GM12801 (cell line): ENCODE results near the gene RASA3.

Source experiments
- CTCF ChIP-seq: IDR thresholded peaks from one replicate; pipeline ENCODE4 v1.5.1; 2011; ENCODE audit warnings: control low read depth; ENCODE audit not compliant: insufficient read length; ENCODE audit errors: extremely low read depth

Gene RASA3

DNA sequence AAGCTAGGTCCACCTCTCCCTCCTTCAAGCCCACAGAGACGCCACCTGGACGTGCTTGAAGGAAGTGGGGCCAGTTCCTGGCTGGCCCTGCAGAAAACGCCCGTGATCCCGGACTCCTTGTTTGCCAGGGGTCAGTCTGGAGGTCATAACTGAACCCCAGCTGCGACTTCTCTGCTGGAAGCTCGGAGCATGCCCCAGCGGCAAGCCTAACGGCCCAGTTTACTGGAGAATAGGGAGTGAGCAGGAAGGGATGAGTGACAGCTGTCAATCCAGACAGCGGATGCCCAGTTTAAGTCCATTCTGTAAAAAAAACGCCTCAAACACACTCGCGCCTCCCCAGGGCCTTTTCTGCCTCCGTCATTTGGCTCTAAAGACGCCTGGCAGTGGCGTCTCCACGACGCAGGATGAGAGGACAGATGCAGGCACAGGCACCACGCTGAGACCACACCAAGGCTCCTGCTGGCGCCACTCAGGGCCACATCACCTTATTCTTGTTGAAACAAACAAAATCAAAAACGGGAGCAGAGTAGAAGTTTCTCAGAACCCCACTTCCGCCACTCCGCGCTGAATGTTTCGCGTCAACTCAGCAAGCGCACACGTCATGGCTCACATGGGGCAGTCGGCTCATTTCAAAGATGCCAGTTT, 57.6 kb downstream of the RASA3 start:
- no peak for TF ChIP-seq CTCF

GRCh38 chr13:114073881-114074612, 58.4 kb downstream of the RASA3 start:
- TF ChIP-seq CTCF, result no peak

DNA sequence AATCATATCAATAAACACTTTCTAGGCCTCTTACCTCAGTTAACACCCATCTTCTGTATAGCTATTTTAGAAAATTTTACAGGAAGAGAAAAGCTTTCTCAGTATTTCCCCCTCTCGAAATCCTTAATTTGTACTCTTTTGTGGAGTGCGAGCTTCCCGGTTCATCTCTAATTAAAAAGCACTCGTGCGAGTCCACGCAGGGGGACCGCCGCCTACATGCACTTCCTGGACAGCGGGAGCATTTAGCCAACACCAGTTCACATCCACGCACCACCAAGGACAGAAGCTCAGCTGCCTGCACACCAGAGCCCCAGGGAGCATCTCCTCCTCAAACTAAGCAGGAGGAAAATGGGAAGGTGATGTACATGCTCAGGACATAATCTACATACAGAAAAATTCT, 60.0 kb downstream of the RASA3 start:
- no peak for TF ChIP-seq CTCF

DNA sequence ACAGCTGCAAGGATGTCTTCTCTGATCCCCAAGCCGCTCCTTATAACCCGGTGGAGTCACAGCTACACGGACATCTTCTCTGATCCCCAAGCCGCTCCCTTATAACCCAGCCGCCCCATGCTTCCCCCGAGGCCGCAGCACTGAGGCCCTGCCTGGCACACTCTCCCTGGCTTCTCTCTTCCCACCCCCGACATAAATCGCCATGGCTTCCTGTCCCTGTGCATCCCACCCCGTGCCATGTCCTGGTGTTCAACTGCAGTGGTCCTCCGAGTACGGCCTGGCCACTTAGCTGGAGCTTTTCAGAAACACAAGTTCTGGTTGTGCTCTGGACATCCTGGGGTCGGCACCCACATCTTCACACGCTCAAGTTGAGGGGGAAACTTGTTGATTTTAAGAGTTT, 60.4 kb downstream of the RASA3 start:
- TF ChIP-seq CTCF, result no peak

DNA sequence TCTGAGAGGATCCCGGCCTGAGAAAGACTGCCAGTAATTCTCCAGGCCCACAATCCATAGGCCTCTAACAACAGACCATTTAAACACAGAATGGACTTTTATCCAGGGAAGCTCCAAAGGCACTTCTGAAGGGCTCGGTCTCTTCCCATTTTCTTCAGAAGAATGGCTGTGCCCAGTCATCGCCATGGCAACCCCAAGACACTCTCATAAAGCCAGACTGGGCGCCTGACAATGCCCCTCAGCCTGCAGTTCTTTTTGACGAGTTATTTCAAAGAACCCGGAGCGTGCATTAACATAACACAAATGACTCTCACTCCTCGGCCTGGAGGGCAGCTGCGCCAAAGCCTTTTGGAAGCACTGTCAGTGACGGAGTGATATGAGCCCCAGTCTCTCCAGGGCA, 61.0 kb downstream of the RASA3 start:
- no peak for TF ChIP-seq CTCF

- no peak for TF ChIP-seq CTCF
Measured at GRCh38 chr13:114070098-114070799, 62.2 kb downstream of the RASA3 start.

DNA sequence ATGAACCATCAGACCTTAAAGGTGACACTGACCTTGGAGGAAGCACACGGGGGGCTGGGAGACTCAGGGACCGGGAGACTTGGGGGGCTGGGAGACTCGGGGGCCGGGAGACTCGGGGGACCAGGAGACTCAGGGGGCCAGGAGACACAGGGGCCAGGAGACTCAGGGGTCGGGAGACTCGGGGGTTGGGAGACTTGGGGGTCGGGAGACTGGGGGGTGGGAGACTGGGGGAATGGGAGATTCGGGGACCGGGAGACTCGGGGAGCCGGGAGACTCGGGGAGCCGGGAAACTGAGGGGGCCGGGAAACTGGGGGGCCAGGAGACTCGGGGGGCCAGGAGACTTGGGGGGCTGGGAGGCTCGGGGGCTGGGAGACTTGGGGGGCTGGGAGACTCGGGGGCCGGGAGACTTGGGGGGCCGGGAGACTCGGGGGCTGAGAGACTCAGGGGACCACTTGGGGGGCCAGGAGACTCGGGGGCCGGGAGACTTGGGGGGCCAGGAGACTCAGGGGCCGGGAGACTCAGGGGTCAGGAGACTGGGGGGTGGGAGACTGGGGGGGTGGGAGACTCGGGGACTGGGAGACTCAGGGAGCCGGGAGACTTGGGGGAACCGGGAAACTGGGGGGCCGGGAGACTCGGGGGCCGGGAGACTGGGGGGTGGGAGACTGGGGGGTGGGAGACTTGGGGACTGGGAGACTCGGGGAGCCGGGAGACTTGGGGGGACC, 62.9 kb downstream of the RASA3 start:
- TF ChIP-seq CTCF, result no peak
